WTC11 (cell line): Measurements from ENCODE around the gene MOB3C. TPM values are rescaled to one million over a fixed set of nuclear protein-coding genes. Genes with fewer than 3 reads are reported as not detected.

Experiments
- ATAC-seq: fragments of 200-7000 bp; cut with Tn5 transposase; 2 replicates; pipeline ENCODE4 v1.10.0; 2021; ENCODE audit warnings: mild to moderate bottlenecking, moderate library complexity
- CTCF ChIA-PET: fragments of 300-600 bp; sonication (Branson Sonifier 250); formaldehyde crosslinking; loops from one replicate; lab custom pipeline; 2021; ENCODE audit warnings: antibody characterized with exemption; lab: Charles Lee
- POLR2A ChIA-PET: fragments of 350-600 bp; sonication (Branson Sonifier 250); formaldehyde crosslinking; loops from one replicate; lab custom pipeline; 2021; ENCODE audit warnings: antibody characterized with exemption; lab: Charles Lee
- DNase-seq: peaks from one replicate; pipeline ENCODE4 v3.0.0; 2021; ENCODE audit warnings: low spot score
- H3K27ac Mint-ChIP-seq: 2 replicates; pipeline ENCODE4 v1.8.0; 2021; ENCODE audit warnings: mixed read lengths
- H3K27me3 Mint-ChIP-seq: 2 replicates; pipeline ENCODE4 v1.8.0; 2021; ENCODE audit warnings: low read depth, mild to moderate bottlenecking, moderate library complexity, mixed read lengths
- H3K36me3 Mint-ChIP-seq: 2 replicates; pipeline ENCODE4 v1.8.0; 2021; ENCODE audit warnings: mixed read lengths
- H3K4me1 Mint-ChIP-seq: 2 replicates; pipeline ENCODE4 v1.8.0; 2022; ENCODE audit warnings: mixed read lengths
- H3K4me3 Mint-ChIP-seq: 2 replicates; pipeline ENCODE4 v1.8.0; 2021; ENCODE audit warnings: mild to moderate bottlenecking, moderate library complexity, mixed read lengths
- H3K9me3 Mint-ChIP-seq: 2 replicates; pipeline ENCODE4 v1.8.0; 2021; ENCODE audit warnings: mixed read lengths
- AR ChIP-seq: fragments of 250-450 bp; sonication (Bioruptor Pico); IDR thresholded peaks from 2 replicates; pipeline ENCODE4 v1.9.0; 2021; ENCODE audit warnings: mild to moderate bottlenecking
- ARID4B ChIP-seq: sonication (generic); formaldehyde crosslinking; IDR thresholded peaks from 2 replicates; pipeline ENCODE4 v1.8.0; 2023; ENCODE audit warnings: missing genetic modification reagents, mild to moderate bottlenecking, borderline replicate concordance
- CDX4 ChIP-seq: fragments of 250-450 bp; sonication (Bioruptor Pico); IDR thresholded peaks from 2 replicates; pipeline ENCODE4 v1.9.0; 2021; ENCODE audit warnings: moderate library complexity, mild to moderate bottlenecking, inconsistent platforms, borderline replicate concordance
- E2F5 ChIP-seq: sonication (generic); formaldehyde crosslinking; IDR thresholded peaks from 2 replicates; pipeline ENCODE4 v1.8.1; 2022; ENCODE audit warnings: mild to moderate bottlenecking, moderate library complexity, missing genetic modification reagents
- ELF4 ChIP-seq: sonication (generic); formaldehyde crosslinking; IDR thresholded peaks from 2 replicates; pipeline ENCODE4 v1.8.1; 2022; ENCODE audit warnings: low read depth, mild to moderate bottlenecking, moderate library complexity, missing genetic modification reagents
- IRF1 ChIP-seq: sonication (generic); formaldehyde crosslinking; IDR thresholded peaks from 2 replicates; pipeline ENCODE4 v1.8.0; 2023; ENCODE audit warnings: missing genetic modification reagents
- IRF2 ChIP-seq: sonication (generic); formaldehyde crosslinking; IDR thresholded peaks from 2 replicates; pipeline ENCODE4 v1.8.0; 2022; ENCODE audit warnings: low read depth, missing genetic modification reagents, borderline replicate concordance
- RORB ChIP-seq: fragments of 250-450 bp; sonication (Bioruptor Pico); IDR thresholded peaks from 2 replicates; pipeline ENCODE4 v1.9.0; 2021; ENCODE audit warnings: mild to moderate bottlenecking
- SMAD4 ChIP-seq: sonication (generic); formaldehyde crosslinking; IDR thresholded peaks from 2 replicates; pipeline ENCODE4 v1.8.0; 2022; ENCODE audit warnings: mild to moderate bottlenecking, missing genetic modification reagents
- USF1 ChIP-seq: sonication (generic); formaldehyde crosslinking; IDR thresholded peaks from 2 replicates; pipeline ENCODE4 v1.8.0; 2022; ENCODE audit warnings: mild to moderate bottlenecking, missing genetic modification reagents
- ZMAT4 ChIP-seq: fragments of 250-450 bp; sonication (Bioruptor Pico); IDR thresholded peaks from 2 replicates; pipeline ENCODE4 v1.9.0; 2021; ENCODE audit warnings: mild to moderate bottlenecking
- ZNF263 ChIP-seq: sonication (generic); formaldehyde crosslinking; IDR thresholded peaks from 2 replicates; pipeline ENCODE4 v1.8.1; 2022; ENCODE audit warnings: low read depth, mild to moderate bottlenecking, moderate library complexity, missing genetic modification reagents
- ZNF425 ChIP-seq: fragments of 250-450 bp; sonication (Bioruptor Pico); conservative IDR thresholded peaks from 2 replicates; pipeline ENCODE4 v1.9.0; 2021; ENCODE audit warnings: mild to moderate bottlenecking
- ZNF532 ChIP-seq: fragments of 250-450 bp; sonication (Bioruptor Pico); IDR thresholded peaks from 2 replicates; pipeline ENCODE4 v1.9.0; 2021; ENCODE audit warnings: mild to moderate bottlenecking, borderline replicate concordance
- ZSCAN18 ChIP-seq: fragments of 250-450 bp; sonication (Bioruptor Pico); IDR thresholded peaks from 2 replicates; pipeline ENCODE4 v2.1.2; 2022; ENCODE audit warnings: mild to moderate bottlenecking, moderate library complexity
- total RNA-seq: library from RNA; stranded (reverse); gene quantifications from 3 replicates; pipeline ENCODE4 v1.2.3, GENCODE V29; 2021

Gene MOB3C
- total RNA-seq, 1 experiment from 2014 or later: 3.1 TPM

- TF ChIP-seq ARID4B (CRISPR knock-in tag) (no peak), IRF1 (no peak), ZMAT4 (no peak), SMAD4 (CRISPR knock-in tag) (no peak)
Observed at GRCh38 chr1:46659307-46659870, 42.8 kb upstream of the MOB3C start (continued).

- DNase-seq: no peak
- H3K4me1 Mint-ChIP-seq: no peaks in the 10 kb centered on the region
- no peak overlapping the region for H3K4me3 Mint-ChIP-seq
- H3K36me3 Mint-ChIP-seq: peaks cover 26% of the 10 kb centered on the region
- peaks cover 5% of the 10 kb centered on the region for H3K9me3 Mint-ChIP-seq
- POLR2A ChIA-PET: interaction anchor here (0.6 kb wide), 1 partner anchor 632 kb away, joined by 3 read pairs; no protein-coding TSS in a partner anchor
- no peak for ATAC-seq
- CTCF ChIA-PET: interaction anchor here (1.1 to 1.7 kb wide), 2 partner anchors 53 to 67 kb away, joined by 3 to 4 read pairs; partner anchors contain the start of gene MKNK1
- H3K27ac Mint-ChIP-seq: no peak overlapping the region
- no peaks in the 10 kb centered on the region for H3K27me3 Mint-ChIP-seq
- TF ChIP-seq ELF4 (no peak), ZSCAN18 (CRISPR knock-in tag) (no peak), ZNF532 (CRISPR knock-in tag) (no peak), ZNF425 (no peak), AR (CRISPR knock-in tag) (no peak), CDX4 (no peak), E2F5 (CRISPR knock-in tag) (no peak), RORB (CRISPR knock-in tag) (no peak), USF1 (CRISPR knock-in tag) (no peak), ZNF263 (CRISPR knock-in tag) (no peak), IRF2 (CRISPR knock-in tag) (no peak)
Observed at GRCh38 chr1:46657775-46658174, 41.2 kb upstream of the MOB3C start.
